Measurements from ENCODE around the gene ADAM12. TPM values are rescaled to one million over a fixed set of nuclear protein-coding genes. Genes with fewer than 3 reads are reported as not detected.

Gene ADAM12
- total RNA-seq, 1 donor from 2014 or later, result 41.7 TPM

DNA sequence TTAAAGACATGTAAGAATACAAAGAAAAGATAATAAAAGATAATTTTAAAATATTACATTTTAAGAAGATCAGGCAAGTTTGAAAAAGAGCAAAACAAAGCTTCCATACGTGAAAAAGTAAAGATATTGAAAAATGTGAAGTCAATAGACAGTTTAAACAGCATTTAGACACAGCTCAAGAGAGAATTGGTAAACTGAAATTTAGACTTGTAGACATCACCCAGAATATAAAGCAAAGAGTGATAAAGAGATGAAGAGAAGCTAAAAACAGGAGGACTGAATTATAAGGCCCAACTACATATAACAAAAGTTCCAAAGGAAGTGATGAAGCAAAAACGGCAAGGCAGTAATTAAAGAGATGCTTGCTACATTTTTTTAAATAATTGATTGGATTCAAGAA is 13.8 kb downstream of the ADAM12 start:
- Mint-ChIP-seq H3K27me3 (ENCODE audit: unreplicated experiment) (no peaks in the 10 kb centered on the region), H3K27ac (ENCODE audit: unreplicated experiment) (no peak overlapping the region), H3K9me3 (ENCODE audit: unreplicated experiment) (peaks cover 12% of the 10 kb centered on the region), H3K36me3 (ENCODE audit: unreplicated experiment) (peaks cover 12% of the 10 kb centered on the region), H3K4me1 (ENCODE audit: unreplicated experiment) (peaks cover 37% of the 10 kb centered on the region), H3K4me3 (ENCODE audit: unreplicated experiment) (no peak overlapping the region)
- no peak for DNase-seq (ENCODE audit: extremely low spot score, unreplicated experiment)
- no peak for TF ChIP-seq CTCF (IDR thresholded peaks at IDR 0.05)

GRCh38 chr10:126373972-126374371 is 14.3 kb downstream of the ADAM12 start:
- peaks cover 37% of the 10 kb centered on the region for H3K4me1 Mint-ChIP-seq (ENCODE audit: unreplicated experiment)
- no peak for TF ChIP-seq CTCF (IDR thresholded peaks at IDR 0.05)
- H3K27ac Mint-ChIP-seq (ENCODE audit: unreplicated experiment), result peak overlapping the region; percentile 79
- no peaks in the 10 kb centered on the region for H3K27me3 Mint-ChIP-seq (ENCODE audit: unreplicated experiment)
- no peak overlapping the region for H3K4me3 Mint-ChIP-seq (ENCODE audit: unreplicated experiment)
- H3K36me3 Mint-ChIP-seq (ENCODE audit: unreplicated experiment), result peaks cover 12% of the 10 kb centered on the region
- H3K9me3 Mint-ChIP-seq (ENCODE audit: unreplicated experiment), result peaks cover 12% of the 10 kb centered on the region
- DNase-seq (ENCODE audit: extremely low spot score, unreplicated experiment), result no peak

DNA sequence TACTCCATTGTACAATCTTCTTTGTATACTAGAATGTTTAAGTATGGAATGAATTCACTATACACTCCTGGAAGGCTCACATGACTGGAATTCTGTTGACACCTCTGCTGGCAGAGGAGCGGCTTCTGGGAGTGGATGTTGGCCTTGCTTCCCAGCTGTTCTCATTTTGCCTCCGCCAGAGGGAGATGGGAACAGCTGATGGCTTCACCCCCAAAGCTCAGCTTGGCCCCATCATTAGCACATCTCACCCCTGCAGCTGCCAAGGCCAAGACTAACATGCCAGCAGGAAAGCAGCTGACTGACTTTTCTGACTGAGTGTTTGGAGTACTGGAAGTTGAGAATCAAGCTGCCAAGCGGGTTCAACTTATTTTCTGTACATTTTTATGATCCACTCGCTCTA is 15.1 kb downstream of the ADAM12 start:
- H3K9me3 Mint-ChIP-seq (ENCODE audit: unreplicated experiment), result peaks cover 12% of the 10 kb centered on the region

DNA sequence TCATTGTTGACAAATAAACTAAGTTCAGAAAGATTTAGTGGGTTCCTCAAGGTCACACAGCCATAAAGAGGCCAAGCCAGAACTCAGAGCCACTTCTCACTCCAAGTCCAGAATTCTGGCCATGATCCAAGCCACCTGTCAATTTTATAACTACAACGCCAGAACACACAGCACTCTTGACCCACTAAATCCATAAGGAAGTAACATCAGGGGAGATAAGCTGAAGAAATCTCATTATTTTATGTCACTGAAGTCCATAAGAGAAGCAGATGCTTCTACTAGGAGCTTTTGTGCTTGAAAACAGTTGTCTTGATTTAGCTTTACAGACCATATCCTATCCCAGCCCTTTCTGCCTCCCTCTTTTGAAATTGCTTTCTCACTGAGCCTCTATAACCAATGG is 15.9 kb downstream of the ADAM12 start:
- Mint-ChIP-seq H3K27me3 (ENCODE audit: unreplicated experiment) (no peaks in the 10 kb centered on the region), H3K4me1 (ENCODE audit: unreplicated experiment) (peaks cover 36% of the 10 kb centered on the region), H3K27ac (ENCODE audit: unreplicated experiment) (no peak overlapping the region)

More for the DNA sequence above, 15.1 kb downstream of the ADAM12 start:
- peak overlapping the region; percentile 79 for H3K27ac Mint-ChIP-seq (ENCODE audit: unreplicated experiment)
- no peaks in the 10 kb centered on the region for H3K27me3 Mint-ChIP-seq (ENCODE audit: unreplicated experiment)
- DNase-seq (ENCODE audit: extremely low spot score, unreplicated experiment), result no peak
- H3K4me1 Mint-ChIP-seq (ENCODE audit: unreplicated experiment), result peaks cover 37% of the 10 kb centered on the region
- no peak for TF ChIP-seq CTCF (IDR thresholded peaks at IDR 0.05)
- H3K4me3 Mint-ChIP-seq (ENCODE audit: unreplicated experiment), result no peak overlapping the region
- H3K36me3 Mint-ChIP-seq (ENCODE audit: unreplicated experiment), result peaks cover 10% of the 10 kb centered on the region

DNA sequence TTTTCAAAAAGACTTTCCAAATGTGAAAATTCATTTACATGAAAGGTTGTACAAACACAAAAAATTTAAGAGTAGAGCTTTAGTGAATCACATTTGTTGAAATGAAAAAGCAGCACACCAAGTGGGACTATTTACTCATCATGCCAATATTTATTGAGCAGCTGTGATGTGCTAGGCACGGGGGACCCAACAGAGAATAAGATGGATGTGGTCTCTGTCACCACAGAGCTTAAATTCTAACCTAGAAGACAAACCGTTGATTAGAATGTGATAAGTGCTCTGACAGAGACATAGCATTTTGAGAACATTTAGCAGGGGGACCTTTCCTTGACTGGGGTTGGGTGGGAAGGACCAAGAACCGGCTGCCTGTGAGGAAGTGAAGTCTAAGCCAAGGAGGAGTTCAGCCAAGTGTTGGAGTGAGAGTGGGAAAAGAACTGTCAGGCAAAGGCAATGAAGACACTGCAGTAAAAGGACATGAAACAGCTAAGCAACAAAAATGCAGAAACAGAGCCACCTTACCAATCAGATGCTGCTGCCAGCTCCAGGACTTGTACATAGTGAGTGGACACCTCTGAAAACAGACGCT is 19.1 kb downstream of the ADAM12 start:
- TF ChIP-seq CTCF (IDR thresholded peaks at IDR 0.05), result no peak
- Mint-ChIP-seq H3K9me3 (ENCODE audit: unreplicated experiment) (no peaks in the 10 kb centered on the region), H3K4me1 (ENCODE audit: unreplicated experiment) (peaks cover 20% of the 10 kb centered on the region), H3K27ac (ENCODE audit: unreplicated experiment) (no peak overlapping the region), H3K36me3 (ENCODE audit: unreplicated experiment) (peaks cover 2% of the 10 kb centered on the region), H3K27me3 (ENCODE audit: unreplicated experiment) (no peaks in the 10 kb centered on the region), H3K4me3 (ENCODE audit: unreplicated experiment) (no peak overlapping the region)
- DNase-seq (ENCODE audit: extremely low spot score, unreplicated experiment), result no peak

More for the DNA sequence above, 15.9 kb downstream of the ADAM12 start:
- Mint-ChIP-seq H3K4me3 (ENCODE audit: unreplicated experiment) (no peak overlapping the region), H3K9me3 (ENCODE audit: unreplicated experiment) (peaks cover 12% of the 10 kb centered on the region), H3K36me3 (ENCODE audit: unreplicated experiment) (peaks cover 7% of the 10 kb centered on the region)
- TF ChIP-seq CTCF (IDR thresholded peaks at IDR 0.05), result no peak
- no peak for DNase-seq (ENCODE audit: extremely low spot score, unreplicated experiment)

Data from osteocyte (in vitro differentiated cells).